SK-N-MC (cell line): ENCODE measurements around the gene TMEM132E.

Experiments
- DNase-seq: peaks from one replicate; pipeline ENCODE4 v3.0.0-alpha.2; 2011; ENCODE audit warnings: low read depth, low spot score
- H3K27ac ChIP-seq: fragments of 200-600 bp; sonication (generic); 2 replicates; pipeline ENCODE4 v1.5.1; 2016; ENCODE audit warnings: mixed run types
- H3K36me3 ChIP-seq: fragments of 200-600 bp; sonication (generic); 2 replicates; pipeline ENCODE4 v1.6.1; 2017; ENCODE audit warnings: antibody characterized with exemption, low read length, mixed read lengths; ENCODE audit not compliant: insufficient read depth
- H3K4me3 ChIP-seq: fragments of 200-600 bp; sonication (generic); 2 replicates; pipeline ENCODE4 v1.5.1; 2016
- H3K9ac ChIP-seq: fragments of 200-600 bp; sonication (generic); 2 replicates; pipeline ENCODE4 v1.8.0; 2017; ENCODE audit warnings: mixed run types, mixed read lengths; ENCODE audit not compliant: insufficient read length
- H3K9me3 ChIP-seq: fragments of 200-600 bp; sonication (generic); 2 replicates; pipeline ENCODE4 v1.6.1; 2017; ENCODE audit warnings: low read depth, mild to moderate bottlenecking, antibody characterized with exemption, low read length, moderate library complexity, mixed read lengths
- EZH2 ChIP-seq: fragments of 200-600 bp; sonication (generic); IDR thresholded peaks from one replicate; pipeline ENCODE4 v1.6.1; 2017; ENCODE audit warnings: antibody characterized with exemption
- FOXP2 ChIP-seq: optimal IDR thresholded peaks from 2 replicates; pipeline ENCODE3; 2011; ENCODE audit warnings: mild to moderate bottlenecking, moderate library complexity; ENCODE audit not compliant: insufficient read depth; ENCODE audit errors: extremely low read length, control extremely low read depth
- POLR2AphosphoS5 ChIP-seq: IDR thresholded peaks from 2 replicates; pipeline ENCODE4 v1.6.1; 2012; ENCODE audit warnings: mild to moderate bottlenecking, low read depth, low read length, borderline replicate concordance

Gene TMEM132E

GRCh38 chr17:34644941-34645550 lies 65.7 kb downstream of the TMEM132E start:
- DNase-seq: no peak
- Histone ChIP-seq H3K9ac (no peak overlapping the region), H3K36me3 (no peaks in the 10 kb centered on the region), H3K9me3 (no peaks in the 10 kb centered on the region), H3K27ac (no peak overlapping the region), H3K4me3 (no peak overlapping the region)
- TF ChIP-seq EZH2 (no peak), POLR2AphosphoS5 (no peak), FOXP2 (no peak)

- TF ChIP-seq POLR2AphosphoS5: no peak
- no peak for TF ChIP-seq FOXP2
- no peak for TF ChIP-seq EZH2
- H3K9me3 ChIP-seq: no peaks in the 10 kb centered on the region
- H3K27ac ChIP-seq: no peak overlapping the region
- no peak overlapping the region for H3K9ac ChIP-seq
- H3K4me3 ChIP-seq: no peak overlapping the region
- no peaks in the 10 kb centered on the region for H3K36me3 ChIP-seq
- DNase-seq: no peak
Measured at GRCh38 chr17:34645594-34645993, 66.2 kb downstream of the TMEM132E start.

GRCh38 chr17:34647511-34647910 lies 68.1 kb downstream of the TMEM132E start:
- no peaks in the 10 kb centered on the region for H3K9me3 ChIP-seq
- no peaks in the 10 kb centered on the region for H3K36me3 ChIP-seq
- no peak overlapping the region for H3K27ac ChIP-seq
- H3K4me3 ChIP-seq: no peak overlapping the region
- no peak overlapping the region for H3K9ac ChIP-seq
- no peak for DNase-seq
- TF ChIP-seq FOXP2 (no peak), POLR2AphosphoS5 (no peak), EZH2 (no peak)

- no peak overlapping the region for H3K9ac ChIP-seq
- no peak for TF ChIP-seq EZH2
- TF ChIP-seq FOXP2: no peak
- TF ChIP-seq POLR2AphosphoS5: no peak
- no peaks in the 10 kb centered on the region for H3K36me3 ChIP-seq
- H3K27ac ChIP-seq: no peak overlapping the region
- DNase-seq: no peak
- no peaks in the 10 kb centered on the region for H3K9me3 ChIP-seq
- H3K4me3 ChIP-seq: no peak overlapping the region
Measured at GRCh38 chr17:34650051-34650750, 70.8 kb downstream of the TMEM132E start.

GRCh38 chr17:34651402-34651811 lies 72.0 kb downstream of the TMEM132E start:
- H3K4me3 ChIP-seq: no peak overlapping the region
- H3K9ac ChIP-seq: no peak overlapping the region
- no peaks in the 10 kb centered on the region for H3K36me3 ChIP-seq
- no peaks in the 10 kb centered on the region for H3K9me3 ChIP-seq
- DNase-seq: no peak
- no peak for TF ChIP-seq FOXP2
- TF ChIP-seq POLR2AphosphoS5: no peak
- TF ChIP-seq EZH2: no peak
- H3K27ac ChIP-seq: no peak overlapping the region

- no peaks in the 10 kb centered on the region for H3K36me3 ChIP-seq
- no peak overlapping the region for H3K9ac ChIP-seq
- DNase-seq: no peak
- no peak overlapping the region for H3K4me3 ChIP-seq
- TF ChIP-seq POLR2AphosphoS5: no peak
- no peak for TF ChIP-seq EZH2
- no peak overlapping the region for H3K27ac ChIP-seq
- H3K9me3 ChIP-seq: no peaks in the 10 kb centered on the region
Measured at GRCh38 chr17:34652021-34652555, 72.7 kb downstream of the TMEM132E start.

GRCh38 chr17:34653511-34653910 lies 74.1 kb downstream of the TMEM132E start:
- no peak for DNase-seq
- Histone ChIP-seq H3K4me3 (no peak overlapping the region), H3K36me3 (no peaks in the 10 kb centered on the region), H3K9me3 (no peaks in the 10 kb centered on the region), H3K9ac (no peak overlapping the region), H3K27ac (no peak overlapping the region)
- TF ChIP-seq FOXP2: no peak
- TF ChIP-seq POLR2AphosphoS5: no peak
- TF ChIP-seq EZH2: no peak

GRCh38 chr17:34654276-34654880 lies 75.0 kb downstream of the TMEM132E start:
- TF ChIP-seq POLR2AphosphoS5 (no peak), FOXP2 (no peak), EZH2 (no peak)
- DNase-seq: no peak
- no peaks in the 10 kb centered on the region for H3K9me3 ChIP-seq
- H3K9ac ChIP-seq: no peak overlapping the region
- H3K36me3 ChIP-seq: no peaks in the 10 kb centered on the region
- H3K4me3 ChIP-seq: no peak overlapping the region
- no peak overlapping the region for H3K27ac ChIP-seq
